Renal pelvis (tissue), 12 donors: ENCODE data around the gene ZNF43. TPM values are rescaled to one million over a fixed set of nuclear protein-coding genes. Genes with fewer than 3 reads are reported as not detected.
"Not testable (repeated sequence)": the region's sequence is repeated elsewhere in the genome, so short reads cannot be mapped to it uniquely, and the experiment has no call there.

ENCODE experiments used
- DNase-seq: peaks from one replicate; pipeline ENCODE4 v3.0.0-alpha.2; 2013
- long read RNA-seq, 16 experiments: transcript quantifications; one replicate each; lab custom pipeline, GENCODE V29; 2026
- polyA plus RNA-seq, 3 donors: library from polyadenylated mRNA; unstranded; fragments of 120-200 nt; gene quantifications; one replicate each; pipeline ENCODE4 v1.2.1, GENCODE V29; 2013; ENCODE audit not compliant: insufficient read length in 3 of 3

The ZNF43 gene
- polyA plus RNA-seq = 10 to 100 TPM; 33.4 to 51.8 (median 45.7) TPM
- long read RNA-seq, donor 1, full-length matches to known transcripts = 6 of 6 reads
- long read RNA-seq, donor 1, partial matches to known transcripts = 0 of 6 reads
- long read RNA-seq, donor 1, other reads (novel, unspliced or antisense) = 0 of 6 reads
- long read RNA-seq, donor 2, transcript ZNF43-201 (4 exons, 2,881 nt) = major isoform, 6 of 9 reads
- long read RNA-seq, donor 2, partial matches to known transcripts = 0 of 9 reads
- long read RNA-seq, donor 2, other reads (novel, unspliced or antisense) = 0 of 9 reads
- long read RNA-seq, donor 3, transcript ZNF43-201 (4 exons, 2,881 nt) = major isoform, 5 of 7 reads
- long read RNA-seq, donor 3, partial matches to known transcripts = 0 of 7 reads
- long read RNA-seq, donor 3, other reads (novel, unspliced or antisense) = 0 of 7 reads
- long read RNA-seq, donor 4, full-length matches to known transcripts = 10 of 10 reads
- long read RNA-seq, donor 4, partial matches to known transcripts = 0 of 10 reads
- long read RNA-seq, donor 4, other reads (novel, unspliced or antisense) = 0 of 10 reads
- long read RNA-seq, donor 5, full-length matches to known transcripts = 4 of 4 reads
- long read RNA-seq, donor 5, partial matches to known transcripts = 0 of 4 reads
- long read RNA-seq, donor 5, other reads (novel, unspliced or antisense) = 0 of 4 reads
- long read RNA-seq, donor 6, full-length matches to known transcripts = 9 of 9 reads
- long read RNA-seq, donor 6, partial matches to known transcripts = 0 of 9 reads
- long read RNA-seq, donor 6, other reads (novel, unspliced or antisense) = 0 of 9 reads
- long read RNA-seq, donor 7, full-length matches to known transcripts = 11 of 11 reads
- long read RNA-seq, donor 7, partial matches to known transcripts = 0 of 11 reads
- long read RNA-seq, donor 7, other reads (novel, unspliced or antisense) = 0 of 11 reads
- long read RNA-seq, donor 8, full-length matches to known transcripts = 4 of 4 reads
- long read RNA-seq, donor 8, partial matches to known transcripts = 0 of 4 reads
- long read RNA-seq, donor 8, other reads (novel, unspliced or antisense) = 0 of 4 reads
- long read RNA-seq, donor 9, full-length matches to known transcripts = 18 of 18 reads
- long read RNA-seq, donor 9, partial matches to known transcripts = 0 of 18 reads
- long read RNA-seq, donor 9, other reads (novel, unspliced or antisense) = 0 of 18 reads
- long read RNA-seq, donor 10, full-length matches to known transcripts = 10 of 10 reads
- long read RNA-seq, donor 10, partial matches to known transcripts = 0 of 10 reads
- long read RNA-seq, donor 10, other reads (novel, unspliced or antisense) = 0 of 10 reads
- long read RNA-seq, donor 11, partial matches to known transcripts = 0 of 6 reads
- long read RNA-seq, donor 11, other reads (novel, unspliced or antisense) = 0 of 6 reads
- long read RNA-seq, donor 12, full-length matches to known transcripts = 10 of 10 reads
- long read RNA-seq, donor 12, partial matches to known transcripts = 0 of 10 reads
- long read RNA-seq, donor 12, other reads (novel, unspliced or antisense) = 0 of 10 reads
- long read RNA-seq, donor 13, full-length matches to known transcripts = 6 of 6 reads
- long read RNA-seq, donor 13, partial matches to known transcripts = 0 of 6 reads
- long read RNA-seq, donor 13, other reads (novel, unspliced or antisense) = 0 of 6 reads
- long read RNA-seq, donor 14 = 0 reads
- long read RNA-seq, donor 15 = 0 reads
- long read RNA-seq, donor 16, full-length matches to known transcripts = 14 of 14 reads
- long read RNA-seq, donor 16, partial matches to known transcripts = 0 of 14 reads
- long read RNA-seq, donor 16, other reads (novel, unspliced or antisense) = 0 of 14 reads

GRCh38 chr19:21835810-21836444, at the start of gene ZNF43:
TSS of gene ZNF43 (minus strand) at chr19:21836182. CDS start at chr19:21836038, 144 bp downstream.
- peak; percentile 97 for DNase-seq

GRCh38 chr19:21885516-21885915, 49.5 kb upstream of the ZNF43 start:
- not testable (repeated sequence) for DNase-seq

DNA sequence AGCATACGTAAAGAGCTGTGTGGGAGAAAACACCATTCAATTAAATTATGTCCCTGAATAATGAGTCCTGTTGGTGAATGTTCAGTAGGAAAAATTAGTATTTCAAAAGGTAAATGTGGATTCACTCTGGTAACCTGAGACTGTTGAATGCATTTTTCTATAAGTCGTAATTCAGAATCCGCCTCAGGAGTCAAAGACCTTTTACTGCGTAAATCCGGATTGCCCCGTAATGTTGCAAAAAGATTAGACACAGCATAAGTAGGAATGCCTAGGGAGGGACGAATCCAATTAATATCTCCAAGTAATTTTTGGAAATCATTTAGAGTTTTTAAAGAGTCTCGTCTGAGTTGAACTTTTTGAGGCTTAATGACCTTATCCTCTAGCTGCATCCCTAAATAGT, 48.8 kb upstream of the ZNF43 start:
- DNase-seq = not testable (repeated sequence)

- peak; percentile 52 for DNase-seq
These were observed 47.5 kb upstream of the ZNF43 start for GRCh38 chr19:21883516-21883915.

DNA sequence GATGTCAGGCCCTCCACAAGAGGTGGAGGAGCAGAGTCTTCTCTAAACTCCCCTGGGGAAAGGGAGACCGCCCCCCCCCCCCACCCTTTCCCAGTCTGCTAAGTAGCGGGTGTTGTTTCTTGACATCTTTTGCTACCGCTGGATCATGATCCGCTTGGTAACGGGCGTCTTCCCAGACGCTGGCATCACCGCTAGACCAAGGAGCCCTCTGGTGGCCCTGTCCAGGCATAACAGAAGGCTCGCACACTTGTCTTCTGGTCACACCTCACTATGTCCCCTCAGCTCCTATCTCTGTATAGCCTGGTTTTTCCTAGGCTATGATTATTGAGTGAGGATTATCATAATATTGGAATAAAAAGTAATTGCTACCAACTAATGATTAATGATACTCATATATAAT, 44.8 kb upstream of the ZNF43 start:
- not testable (repeated sequence) for DNase-seq

GRCh38 chr19:21878646-21879045, 42.7 kb upstream of the ZNF43 start:
- no peak for DNase-seq

DNA sequence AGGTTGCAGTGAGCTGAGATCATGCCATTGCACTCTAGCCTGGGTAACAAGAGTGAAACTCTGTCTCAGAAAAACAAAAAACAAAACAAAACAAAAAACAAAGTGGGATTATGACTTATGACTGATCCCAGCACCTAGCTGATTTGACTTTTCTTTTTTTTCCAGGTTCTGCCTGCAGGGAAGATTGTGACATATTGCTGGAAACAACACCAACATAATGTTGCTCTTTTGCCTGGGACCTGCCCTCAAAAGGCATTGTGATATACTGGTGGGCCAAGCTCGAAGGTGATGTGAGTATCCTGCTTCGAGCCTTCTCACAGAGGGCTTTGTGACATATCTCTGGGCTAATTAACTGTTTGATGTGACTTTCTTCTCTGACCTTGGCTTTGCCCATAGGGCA, 42.0 kb upstream of the ZNF43 start:
- no peak for DNase-seq

GRCh38 chr19:21876608-21877007, 40.6 kb upstream of the ZNF43 start:
- DNase-seq = not testable (repeated sequence)

DNA sequence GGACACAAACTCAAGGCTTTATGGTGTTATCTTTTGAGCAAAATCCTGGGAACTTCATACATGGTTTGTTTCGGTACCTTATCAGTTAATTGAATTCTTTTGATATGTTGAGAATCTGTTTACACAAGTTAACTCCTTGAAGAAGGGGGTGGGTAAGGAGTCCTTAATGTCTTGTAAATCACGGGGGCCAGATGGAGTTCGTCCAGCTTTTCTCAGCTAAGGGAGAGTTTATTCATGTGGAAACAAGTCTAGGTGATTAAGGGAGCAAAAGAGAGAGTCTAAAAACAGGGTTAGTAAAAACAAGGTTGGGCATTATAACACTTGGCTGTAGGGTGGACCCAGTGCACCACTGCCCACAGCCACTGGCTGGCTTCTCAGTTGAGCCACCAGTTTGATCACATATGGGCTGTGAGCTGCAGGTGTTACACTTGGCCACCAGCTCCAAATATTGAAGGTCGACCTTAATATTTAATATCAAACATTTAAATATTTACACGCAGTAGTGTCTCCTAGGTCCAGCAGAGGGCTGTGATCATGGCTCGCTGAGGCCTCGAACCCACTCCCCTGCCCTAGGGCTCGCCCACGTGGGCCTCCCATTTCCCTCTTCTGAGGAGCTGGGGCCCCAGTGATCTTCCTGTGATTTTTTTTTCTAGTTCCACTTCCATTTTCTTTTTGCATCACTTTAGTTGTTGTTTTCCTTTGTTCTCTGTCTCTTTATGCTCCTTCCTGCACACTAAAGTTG, 21.0 kb upstream of the ZNF43 start:
- DNase-seq = peak; percentile 61

GRCh38 chr19:21851596-21852345, 15.8 kb upstream of the ZNF43 start:
- DNase-seq = peak; percentile 99

GRCh38 chr19:21850656-21851255, 14.8 kb upstream of the ZNF43 start:
- no peak for DNase-seq

- DNase-seq = no peak
These were observed 12.7 kb upstream of the ZNF43 start for GRCh38 chr19:21848706-21849105.

GRCh38 chr19:21843081-21843480, 7.1 kb upstream of the ZNF43 start:
- DNase-seq = no peak

- DNase-seq = no peak
These were observed 5.6 kb upstream of the ZNF43 start for GRCh38 chr19:21841488-21842097.

- no peak for DNase-seq
These were observed 5.1 kb upstream of the ZNF43 start for GRCh38 chr19:21841081-21841480.

DNA sequence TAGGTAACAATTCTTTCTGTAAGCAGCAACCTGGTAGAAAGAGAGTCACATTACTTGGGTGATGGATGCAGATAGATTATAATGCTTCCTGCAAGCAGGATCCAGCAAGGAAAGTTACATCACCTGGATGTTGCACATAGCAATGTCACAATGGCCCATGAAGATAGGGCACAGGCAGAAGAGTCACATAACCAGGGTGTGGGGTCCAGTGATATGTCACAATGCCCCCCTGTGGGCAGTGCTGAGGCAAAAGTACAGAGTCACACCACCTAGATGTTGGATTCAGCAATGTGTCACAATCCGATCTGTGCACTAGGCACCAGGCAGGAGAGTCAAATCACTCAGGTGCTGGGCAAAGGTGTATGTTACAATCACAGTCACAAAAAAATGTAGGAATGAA, 4.0 kb upstream of the ZNF43 start:
- DNase-seq = no peak

GRCh38 chr19:21838646-21839045, 2.7 kb upstream of the ZNF43 start:
- DNase-seq = no peak

DNA sequence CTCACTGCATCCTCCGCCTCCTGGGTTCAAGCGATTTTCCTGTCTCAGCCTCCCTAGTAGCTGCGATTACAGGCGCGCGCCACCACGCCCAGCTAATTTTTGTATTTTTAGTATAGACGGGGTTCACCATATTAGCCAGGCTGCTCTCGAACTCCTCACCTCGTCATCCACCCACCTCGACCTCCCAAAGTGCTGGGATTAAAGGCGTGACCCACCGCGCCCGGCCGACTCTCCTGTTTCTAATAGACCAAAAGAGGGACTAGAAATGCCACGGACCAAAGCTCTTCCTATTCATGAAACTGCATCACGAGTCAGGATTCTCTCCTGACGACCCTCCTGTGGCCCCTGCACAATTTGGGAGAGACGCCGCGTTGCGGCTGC, 563 bp downstream of the ZNF43 start:
- no peak for DNase-seq
